GM21529 (cell line): ENCODE results near the gene MAMLD1.
A peak's percentile ranks its signal among the peaks of the same experiment; 100 is the strongest.

Experiments used
- ATAC-seq: cut with Tn5 transposase; IDR thresholded peaks from one replicate; pipeline ENCODE4 v1.9.1; 2021; ENCODE audit not compliant: unreplicated experiment

The MAMLD1 gene

GRCh38 chrX:150525061-150525919 lies 162.2 kb downstream of the MAMLD1 start:
- ATAC-seq, result no peak

- ATAC-seq, result no peak
These were observed 163.6 kb downstream of the MAMLD1 start for GRCh38 chrX:150526692-150527091.

- no peak for ATAC-seq
These were observed 164.0 kb downstream of the MAMLD1 start for GRCh38 chrX:150527108-150527507.

- ATAC-seq, result no peak
These were observed 166.5 kb downstream of the MAMLD1 start for GRCh38 chrX:150529587-150529986.

GRCh38 chrX:150530821-150531220 lies 167.7 kb downstream of the MAMLD1 start:
- no peak for ATAC-seq

GRCh38 chrX:150531467-150531866 lies 168.3 kb downstream of the MAMLD1 start:
- no peak for ATAC-seq

GRCh38 chrX:150533863-150534262 lies 170.7 kb downstream of the MAMLD1 start:
- ATAC-seq, result no peak

GRCh38 chrX:150536455-150537116 lies 173.5 kb downstream of the MAMLD1 start:
- no peak for ATAC-seq

- no peak for ATAC-seq
These were observed 174.7 kb downstream of the MAMLD1 start for GRCh38 chrX:150537851-150538250.

- no peak for ATAC-seq
These were observed 177.8 kb downstream of the MAMLD1 start for GRCh38 chrX:150540965-150541364.

GRCh38 chrX:150542846-150543229 lies 179.7 kb downstream of the MAMLD1 start:
- ATAC-seq, result peak; percentile 30

- peak; percentile 54 for ATAC-seq
These were observed 180.4 kb downstream of the MAMLD1 start for GRCh38 chrX:150543230-150544155.

GRCh38 chrX:150544222-150544787 lies 181.2 kb downstream of the MAMLD1 start:
- ATAC-seq, result no peak

- ATAC-seq, result no peak
These were observed 182.0 kb downstream of the MAMLD1 start for GRCh38 chrX:150544835-150545770.

GRCh38 chrX:150546711-150547153 lies 183.6 kb downstream of the MAMLD1 start:
- no peak for ATAC-seq

GRCh38 chrX:150547375-150548115 lies 184.4 kb downstream of the MAMLD1 start:
- peak; percentile 45 for ATAC-seq

GRCh38 chrX:150548251-150548650 lies 185.1 kb downstream of the MAMLD1 start:
- ATAC-seq, result no peak

- no peak for ATAC-seq
These were observed 185.6 kb downstream of the MAMLD1 start for GRCh38 chrX:150548684-150549083.

- no peak for ATAC-seq
These were observed 188.8 kb downstream of the MAMLD1 start for GRCh38 chrX:150551963-150552362.
